Measurements from ENCODE around the gene FUT2. TPM values are rescaled to one million over a fixed set of nuclear protein-coding genes. Genes with fewer than 3 reads are reported as not detected.

The FUT2 gene
- total RNA-seq, 1 experiment from 2014 or later = 12.5 TPM

DNA sequence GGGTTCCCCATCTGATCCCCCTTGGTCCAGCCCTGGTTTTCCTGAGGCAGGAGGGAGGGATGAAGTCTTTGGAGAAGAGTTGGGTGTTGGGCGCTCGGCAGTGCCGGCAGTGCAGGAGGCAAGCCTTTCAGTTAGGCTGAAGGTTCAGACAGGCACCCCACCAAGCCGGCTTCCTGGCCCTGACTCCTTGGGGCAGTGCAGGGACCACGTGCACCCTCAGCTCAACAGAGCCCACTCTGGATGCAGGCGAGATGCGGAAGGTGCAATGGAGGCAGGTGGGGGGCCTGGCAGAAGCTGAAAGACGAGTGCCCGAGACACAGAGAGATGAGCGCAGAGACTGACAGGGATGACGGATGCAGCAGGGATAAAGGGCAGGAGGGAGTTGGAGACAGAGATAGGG is 12.7 kb downstream of the FUT2 start:
- H3K9ac ChIP-seq (ENCODE audit: low read length) = no peak overlapping the region
- peaks cover 6 to 21% of the 10 kb centered on the region in 2 experiments; a peak in 3 of 4 replicates for H3K4me1 ChIP-seq (ENCODE audit: control insufficient read depth in 1 of 2, insufficient read depth in 2 of 2, low read length in 2 of 2)
- intact Hi-C loops (cut with micrococcal nuclease) = no loop called here
- no peak for TF ChIP-seq RAD21 (IDR thresholded peaks at IDR 0.05; ENCODE audit: low read depth)
- no peak overlapping the region for H3K4me3 ChIP-seq (replicated peaks in 1 of 2; ENCODE audit: low read depth in 1 of 2, low read length in 2 of 2)
- ChIA-PET POLR2A (no interaction called here), CTCF (no interaction called here), RAD21 (ENCODE audit: low non-redundant PET in 1 of 2, low total read pairs in 2 of 2, uncharacterized antibody in 2 of 2, unreplicated experiment in 2 of 2) (no interaction called here)
- H2AFZ ChIP-seq (ENCODE audit: low read depth, low read length, poor library complexity, severe bottlenecking) = no peak overlapping the region
- H3K27me3 ChIP-seq (ENCODE audit: insufficient read depth, low read length) = no peaks in the 10 kb centered on the region
- DNase-seq (ENCODE audit: low read depth, low spot score) (no peak), ATAC-seq (no peak)
- H3K4me2 ChIP-seq (ENCODE audit: low read length) = no peak overlapping the region
- H3K27ac ChIP-seq (ENCODE audit: low read depth, low read length) = no peak overlapping the region
- no peaks in the 10 kb centered on the region for H3K79me2 ChIP-seq (ENCODE audit: insufficient read depth, low read length)
- no peaks in the 10 kb centered on the region for H3K9me2 ChIP-seq (ENCODE audit: insufficient read depth)
- H4K20me1 ChIP-seq (ENCODE audit: insufficient read depth) = no peaks in the 10 kb centered on the region
- no TSS peak for BruUV-seq (replicated peaks)
- no peaks in the 10 kb centered on the region for H3K9me3 ChIP-seq (ENCODE audit: control insufficient read depth in 1 of 2, insufficient read depth in 1 of 2, low read depth in 1 of 2, low read length in 2 of 2)
- peaks cover 3 to 6% of the 10 kb centered on the region in 2 experiments; a peak in 2 of 4 replicates for H3K36me3 ChIP-seq (ENCODE audit: control insufficient read depth in 1 of 2, insufficient read depth in 2 of 2, low read length in 2 of 2)

DNA sequence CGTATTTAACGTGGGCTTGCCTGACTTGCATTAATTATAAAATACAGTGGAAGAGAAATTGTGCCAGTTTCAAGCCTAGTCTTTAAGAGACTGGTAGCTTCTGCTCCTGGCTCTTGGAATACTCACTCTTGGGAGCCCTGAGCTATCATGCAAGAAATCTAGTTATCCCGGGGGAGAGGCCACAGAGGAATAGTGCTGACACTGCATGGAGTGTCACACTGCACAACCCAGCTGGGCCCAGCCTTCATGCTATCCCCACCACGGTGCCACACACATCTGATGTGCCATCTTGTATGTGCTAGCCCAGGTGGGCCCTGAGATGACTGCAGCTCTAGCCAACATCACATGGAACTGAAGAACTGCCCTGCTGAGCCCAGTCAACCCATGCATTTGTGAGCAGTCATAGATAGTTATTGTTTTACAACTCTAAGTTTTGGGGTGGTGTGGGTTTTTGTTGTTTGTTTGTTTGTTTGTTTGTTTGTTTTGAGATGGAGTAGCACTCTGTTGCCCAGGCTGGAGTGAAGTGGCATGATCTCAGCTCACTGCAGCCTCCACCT is 15.4 kb downstream of the FUT2 start:
- CTCF ChIA-PET = interaction anchor here (0.6 kb wide), 1 partner anchor 79 kb away, joined by 3 read pairs; no protein-coding TSS in a partner anchor
- intact Hi-C loops (cut with micrococcal nuclease) = loop anchor here (5.0 kb wide), 1 partner anchor 36 kb away; the partner anchor contains the start of gene IZUMO1
- no peak for TF ChIP-seq SP1 (IDR thresholded peaks at IDR 0.05; ENCODE audit: low read depth)
- TF ChIP-seq SIN3A (IDR thresholded peaks at IDR 0.05; ENCODE audit: low read depth) = no peak
- TF ChIP-seq EGR1 (IDR thresholded peaks at IDR 0.05; ENCODE audit: low read depth) = no peak
- TF ChIP-seq SRF (IDR thresholded peaks at IDR 0.05; ENCODE audit: low read depth) = no peak
- TF ChIP-seq, protein P1, sequence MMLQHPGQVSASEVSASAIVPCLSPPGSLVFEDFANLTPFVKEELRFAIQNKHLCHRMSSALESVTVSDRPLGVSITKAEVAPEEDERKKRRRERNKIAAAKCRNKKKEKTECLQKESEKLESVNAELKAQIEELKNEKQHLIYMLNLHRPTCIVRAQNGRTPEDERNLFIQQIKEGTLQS (IDR thresholded peaks at IDR 0.05) = no peak
- TF ChIP-seq, protein P2, sequence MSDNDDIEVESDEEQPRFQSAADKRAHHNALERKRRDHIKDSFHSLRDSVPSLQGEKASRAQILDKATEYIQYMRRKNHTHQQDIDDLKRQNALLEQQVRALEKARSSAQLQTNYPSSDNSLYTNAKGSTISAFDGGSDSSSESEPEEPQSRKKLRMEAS (IDR thresholded peaks at IDR 0.05) = no peak
- TF ChIP-seq CBX3 (IDR thresholded peaks at IDR 0.05; ENCODE audit: low read depth) = no peak
- TF ChIP-seq, protein P3, sequence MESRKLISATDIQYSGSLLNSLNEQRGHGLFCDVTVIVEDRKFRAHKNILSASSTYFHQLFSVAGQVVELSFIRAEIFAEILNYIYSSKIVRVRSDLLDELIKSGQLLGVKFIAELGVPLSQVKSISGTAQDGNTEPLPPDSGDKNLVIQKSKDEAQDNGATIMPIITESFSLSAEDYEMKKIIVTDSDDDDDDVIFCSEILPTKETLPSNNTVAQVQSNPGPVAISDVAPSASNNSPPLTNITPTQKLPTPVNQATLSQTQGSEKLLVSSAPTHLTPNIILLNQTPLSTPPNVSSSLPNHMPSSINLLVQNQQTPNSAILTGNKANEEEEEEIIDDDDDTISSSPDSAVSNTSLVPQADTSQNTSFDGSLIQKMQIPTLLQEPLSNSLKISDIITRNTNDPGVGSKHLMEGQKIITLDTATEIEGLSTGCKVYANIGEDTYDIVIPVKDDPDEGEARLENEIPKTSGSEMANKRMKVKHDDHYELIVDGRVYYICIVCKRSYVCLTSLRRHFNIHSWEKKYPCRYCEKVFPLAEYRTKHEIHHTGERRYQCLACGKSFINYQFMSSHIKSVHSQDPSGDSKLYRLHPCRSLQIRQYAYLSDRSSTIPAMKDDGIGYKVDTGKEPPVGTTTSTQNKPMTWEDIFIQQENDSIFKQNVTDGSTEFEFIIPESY (IDR thresholded peaks at IDR 0.05; ENCODE audit: extremely low read depth, insufficient replicate concordance, low read length) = no peak
- TF ChIP-seq TCF7L2 (IDR thresholded peaks at IDR 0.05; ENCODE audit: borderline replicate concordance, extremely low read depth, insufficient read depth, insufficient read length) = no peak
- TF ChIP-seq, protein P4, sequence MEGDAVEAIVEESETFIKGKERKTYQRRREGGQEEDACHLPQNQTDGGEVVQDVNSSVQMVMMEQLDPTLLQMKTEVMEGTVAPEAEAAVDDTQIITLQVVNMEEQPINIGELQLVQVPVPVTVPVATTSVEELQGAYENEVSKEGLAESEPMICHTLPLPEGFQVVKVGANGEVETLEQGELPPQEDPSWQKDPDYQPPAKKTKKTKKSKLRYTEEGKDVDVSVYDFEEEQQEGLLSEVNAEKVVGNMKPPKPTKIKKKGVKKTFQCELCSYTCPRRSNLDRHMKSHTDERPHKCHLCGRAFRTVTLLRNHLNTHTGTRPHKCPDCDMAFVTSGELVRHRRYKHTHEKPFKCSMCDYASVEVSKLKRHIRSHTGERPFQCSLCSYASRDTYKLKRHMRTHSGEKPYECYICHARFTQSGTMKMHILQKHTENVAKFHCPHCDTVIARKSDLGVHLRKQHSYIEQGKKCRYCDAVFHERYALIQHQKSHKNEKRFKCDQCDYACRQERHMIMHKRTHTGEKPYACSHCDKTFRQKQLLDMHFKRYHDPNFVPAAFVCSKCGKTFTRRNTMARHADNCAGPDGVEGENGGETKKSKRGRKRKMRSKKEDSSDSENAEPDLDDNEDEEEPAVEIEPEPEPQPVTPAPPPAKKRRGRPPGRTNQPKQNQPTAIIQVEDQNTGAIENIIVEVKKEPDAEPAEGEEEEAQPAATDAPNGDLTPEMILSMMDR (IDR thresholded peaks at IDR 0.05 in 2 of 3, conservative IDR thresholded peaks at IDR 0.05 in 1 of 3; ENCODE audit: borderline replicate concordance in 1 of 3, insufficient read depth in 1 of 3, low read depth in 2 of 3, low read length in 2 of 3) = no peak
- no peak for TF ChIP-seq POLR2A (IDR thresholded peaks at IDR 0.05; ENCODE audit: borderline replicate concordance, extremely low read depth, insufficient read depth, insufficient read length)
- no peak for TF ChIP-seq EZH2phosphoT487 (IDR thresholded peaks at IDR 0.05; ENCODE audit: borderline replicate concordance)
- TF ChIP-seq FOSL1 (IDR thresholded peaks at IDR 0.05; ENCODE audit: low read depth) = no peak
- no peak for TF ChIP-seq ZFX (IDR thresholded peaks at IDR 0.05)

More for the DNA sequence above, 15.4 kb downstream of the FUT2 start:
- ChIA-PET RAD21 (ENCODE audit: low non-redundant PET in 1 of 2, low total read pairs in 2 of 2, uncharacterized antibody in 2 of 2, unreplicated experiment in 2 of 2) (no interaction called here), POLR2A (interaction anchor here (0.7 kb wide), 1 partner anchor 18 kb away, joined by 3 read pairs; no protein-coding TSS in a partner anchor)
- ATAC-seq = no peak
- H3K27me3 ChIP-seq (ENCODE audit: insufficient read depth, low read length) = no peaks in the 10 kb centered on the region
- peaks cover 12 to 40% of the 10 kb centered on the region in 2 experiments for H3K4me1 ChIP-seq (ENCODE audit: control insufficient read depth in 1 of 2, insufficient read depth in 2 of 2, low read length in 2 of 2)
- no TSS peak for BruUV-seq (replicated peaks)
- H3K27ac ChIP-seq (ENCODE audit: low read depth, low read length) = no peak overlapping the region
- DNase-seq (ENCODE audit: low read depth, low spot score) = no peak
- no peaks in the 10 kb centered on the region; a peak in 1 of 4 replicates for H3K36me3 ChIP-seq (ENCODE audit: control insufficient read depth in 1 of 2, insufficient read depth in 2 of 2, low read length in 2 of 2)
- no peaks in the 10 kb centered on the region for H3K79me2 ChIP-seq (ENCODE audit: insufficient read depth, low read length)
- no peak overlapping the region for H2AFZ ChIP-seq (ENCODE audit: low read depth, low read length, poor library complexity, severe bottlenecking)
- H3K9ac ChIP-seq (ENCODE audit: low read length) = no peak overlapping the region
- no peaks in the 10 kb centered on the region for H4K20me1 ChIP-seq (ENCODE audit: insufficient read depth)
- H3K4me3 ChIP-seq (replicated peaks in 1 of 2; ENCODE audit: low read depth in 1 of 2, low read length in 2 of 2) = no peak overlapping the region
- H3K4me2 ChIP-seq (ENCODE audit: low read length) = no peak overlapping the region
- H3K9me2 ChIP-seq (ENCODE audit: insufficient read depth) = no peaks in the 10 kb centered on the region
- H3K9me3 ChIP-seq (ENCODE audit: control insufficient read depth in 1 of 2, insufficient read depth in 1 of 2, low read depth in 1 of 2, low read length in 2 of 2) = no peaks in the 10 kb centered on the region

Data from HCT116 (cell line).